ENCODE data around the gene CBX1. TPM values are rescaled to one million over a fixed set of nuclear protein-coding genes. Genes with fewer than 3 reads are reported as not detected.

Gene CBX1
- total and polyA plus RNA-seq, 2 of the 8 experiments (the other 6 are each of a cell fraction or from before 2014, with no cell fraction given): 38.7 to 173 TPM

GRCh38 chr17:48102798-48103715 is 1.8 kb upstream of the CBX1 start:
- Histone ChIP-seq H3K18ac (ENCODE audit: extremely low read depth, low read length) (no peak overlapping the region), H3K27ac (ENCODE audit: low read depth, low read length) (no peak overlapping the region), H2BK120ac (replicated peaks; ENCODE audit: low read depth, low read length) (no peak overlapping the region), H3K79me2 (ENCODE audit: control insufficient read depth in 1 of 2, insufficient read depth in 2 of 2, low read length in 2 of 2) (peaks cover 11 to 26% of the 10 kb centered on the region in 2 experiments), H2AFZ (ENCODE audit: low read length) (no peak overlapping the region), H4K20me1 (replicated peaks in 1 of 2; ENCODE audit: control insufficient read depth in 1 of 2, insufficient read depth in 2 of 2, low read length in 2 of 2) (peaks cover 0 to 4% of the 10 kb centered on the region in 2 experiments), H3K4me2 (ENCODE audit: insufficient read depth in 1 of 2, low read depth in 2 of 2, low read length in 2 of 2) (no peak overlapping the region; a peak in 1 of 4 replicates), H2BK12ac (ENCODE audit: low read depth, low read length) (no peak overlapping the region), H3K23ac (ENCODE audit: insufficient read length) (no peak overlapping the region), H2BK5ac (ENCODE audit: low read depth, low read length) (no peak overlapping the region), H3K4ac (replicated peaks; ENCODE audit: insufficient read length, low read depth, low read length) (no peak overlapping the region), H3K9ac (replicated peaks in 1 of 4; ENCODE audit: extremely low read depth in 1 of 4, low read depth in 3 of 4, low read length in 3 of 4) (no peak overlapping the region), H4K8ac (ENCODE audit: extremely low read depth, insufficient read depth, low read length) (no peak overlapping the region), H3K79me1 (ENCODE audit: low read depth, low read length) (peaks cover 3% of the 10 kb centered on the region), H2AK5ac (ENCODE audit: low read depth, low read length) (no peak overlapping the region), H4K91ac (replicated peaks; ENCODE audit: insufficient read length, low read length) (no peak overlapping the region), H3K9me3 (ENCODE audit: insufficient read depth in 2 of 2, low read depth in 1 of 2, low read length in 1 of 2) (no peaks in the 10 kb centered on the region), H3K36me3 (ENCODE audit: control insufficient read depth in 2 of 4, insufficient read depth in 4 of 4, low read length in 3 of 4) (peaks cover 0 to 3% (median 0%) of the 10 kb centered on the region in 4 experiments; a peak in 1 of 8 replicates), H3K4me1 (replicated peaks in 1 of 4; ENCODE audit: control insufficient read depth in 3 of 4, insufficient read depth in 4 of 4, low read length in 3 of 4) (peaks cover 0 to 3% (median 0%) of the 10 kb centered on the region in 4 experiments; a peak in 2 of 7 replicates), H3K14ac (ENCODE audit: insufficient read length) (no peak overlapping the region), H2BK15ac (ENCODE audit: low read length) (no peak overlapping the region), H3K4me3 (ENCODE audit: extremely low read depth in 1 of 4, insufficient read depth in 2 of 4, low read depth in 3 of 4, low read length in 4 of 4) (no peak overlapping the region), H3K27me3 (replicated peaks in 1 of 4; ENCODE audit: control insufficient read depth in 3 of 4, extremely low read depth in 1 of 4, insufficient read depth in 3 of 4, low read length in 3 of 4) (no peaks in the 10 kb centered on the region), H2BK20ac (ENCODE audit: low read length) (no peak overlapping the region), H3K56ac (replicated peaks; ENCODE audit: insufficient read length, low read depth, low read length) (no peak overlapping the region), H3K23me2 (ENCODE audit: low read depth, low read length) (peaks cover 14% of the 10 kb centered on the region), H4K5ac (ENCODE audit: insufficient read length, low read depth, low read length) (no peak overlapping the region)
- ChIA-PET CTCF (ENCODE audit: partially characterized antibody) (interaction anchor here (0.6 to 1.6 kb wide), 7 partner anchors 23 to 84 kb away, joined by 3 to 6 read pairs (median 3); no protein-coding TSS in a partner anchor), POLR2A (ENCODE audit: partially characterized antibody) (interaction anchor here (0.6 to 10.9 kb wide), 6 partner anchors 9 to 55 kb away, joined by 3 to 112 read pairs (median 4); partner anchors contain the start of gene NFE2L1)
- TF ChIP-seq SUZ12 (IDR thresholded peaks at IDR 0.05; ENCODE audit: low read length): no peak
- TF ChIP-seq POU5F1 (IDR thresholded peaks at IDR 0.05; ENCODE audit: low read depth, low read length): no peak
- peak; percentile 69; the same call in 1 of the 2 replicates for TF ChIP-seq SP1 (IDR thresholded peaks at IDR 0.05; ENCODE audit: low read depth, low read length)
- FAIRE-seq (no peak), DNase-seq (ENCODE audit: low read depth in 1 of 2, low spot score in 2 of 2) (no peak)
- 95% methylated on average over 14 of the region's 14 CpGs; no CpG with 5 or more reads in 1 of the 2 experiments for WGBS, 2 experiments (ENCODE audit: extremely low coverage in 1 of 2, insufficient coverage in 1 of 2, insufficient read length in 1 of 2, insufficient replicate concordance in 2 of 2, low coverage in 1 of 2, low lambda C conversion rate in 2 of 2, missing lambda C conversion rate in 1 of 2)
